Measurements from ENCODE around the gene MYD88.
"Not testable (repeated sequence)": the region's sequence is repeated elsewhere in the genome, so short reads cannot be mapped to it uniquely, and the experiment has no call there.

The MYD88 gene

GRCh38 chr3:38142959-38143358, 4.5 kb downstream of the MYD88 start:
- no peak for DNase-seq

GRCh38 chr3:38143511-38143910, 5.0 kb downstream of the MYD88 start:
- no peak for DNase-seq

- DNase-seq: no peak
Observed at GRCh38 chr3:38146504-38146903, 8.0 kb downstream of the MYD88 start.

- no peak for DNase-seq
Observed at GRCh38 chr3:38147421-38147820, 9.0 kb downstream of the MYD88 start.

GRCh38 chr3:38148311-38148882, 9.9 kb downstream of the MYD88 start:
- no peak for DNase-seq

GRCh38 chr3:38149708-38150107, 11.2 kb downstream of the MYD88 start:
- no peak for DNase-seq

- no peak for DNase-seq
Observed at GRCh38 chr3:38150780-38151528, 12.5 kb downstream of the MYD88 start.

- DNase-seq: no peak
Observed at GRCh38 chr3:38151667-38152265, 13.3 kb downstream of the MYD88 start.

GRCh38 chr3:38152609-38153008, 14.1 kb downstream of the MYD88 start:
- DNase-seq: no peak

- no peak for DNase-seq
Observed at GRCh38 chr3:38153221-38153620, 14.8 kb downstream of the MYD88 start.

GRCh38 chr3:38154033-38154494, 15.6 kb downstream of the MYD88 start:
- DNase-seq: no peak

GRCh38 chr3:38154625-38155255, 16.3 kb downstream of the MYD88 start:
- DNase-seq: no peak

GRCh38 chr3:38155825-38156224, 17.4 kb downstream of the MYD88 start:
- DNase-seq: no peak

- no peak for DNase-seq
Observed at GRCh38 chr3:38157117-38157516, 18.7 kb downstream of the MYD88 start.

GRCh38 chr3:38157595-38157994, 19.1 kb downstream of the MYD88 start:
- no peak for DNase-seq

- no peak for DNase-seq
Observed at GRCh38 chr3:38158472-38158871, 20.0 kb downstream of the MYD88 start.

GRCh38 chr3:38160704-38161103, 22.2 kb downstream of the MYD88 start:
- DNase-seq: not testable (repeated sequence)

- no peak for DNase-seq
Observed at GRCh38 chr3:38163117-38163840, 24.8 kb downstream of the MYD88 start.

- no peak for DNase-seq
Observed at GRCh38 chr3:38163841-38164642, 25.6 kb downstream of the MYD88 start.

GRCh38 chr3:38164643-38164951, 26.1 kb downstream of the MYD88 start:
- no peak for DNase-seq

GRCh38 chr3:38164952-38165721, 26.7 kb downstream of the MYD88 start, which contains the start of gene OXSR1:
OXSR1 (plus strand) TSS chr3:38165537; CDS start chr3:38165877, 340 bp downstream.
- DNase-seq: peak; percentile 90

All from activated gamma-delta T cell (primary cell).